HG03097 (cell line): ENCODE results near the gene RPS6KA2.

ENCODE experiments used
- ATAC-seq: cut with Tn5 transposase; IDR thresholded peaks from one replicate; pipeline ENCODE4 v1.9.1; 2021; ENCODE audit not compliant: unreplicated experiment, low FRiP score

Gene RPS6KA2

GRCh38 chr6:166656230-166657151 lies 29.4 kb upstream of the RPS6KA2 start:
- no peak for ATAC-seq

- no peak for ATAC-seq
These were observed 28.7 kb upstream of the RPS6KA2 start for GRCh38 chr6:166655713-166656229.

GRCh38 chr6:166655251-166655650 lies 28.2 kb upstream of the RPS6KA2 start:
- no peak for ATAC-seq

- no peak for ATAC-seq
These were observed 27.5 kb upstream of the RPS6KA2 start for GRCh38 chr6:166654573-166654972.

GRCh38 chr6:166653639-166653941 lies 26.5 kb upstream of the RPS6KA2 start:
- ATAC-seq = no peak

GRCh38 chr6:166650824-166651807 lies 24.1 kb upstream of the RPS6KA2 start:
- ATAC-seq = no peak

GRCh38 chr6:166650047-166650446 lies 23.0 kb upstream of the RPS6KA2 start:
- no peak for ATAC-seq

GRCh38 chr6:166648846-166649245 lies 21.8 kb upstream of the RPS6KA2 start:
- ATAC-seq = no peak

- ATAC-seq = no peak
These were observed 20.8 kb upstream of the RPS6KA2 start for GRCh38 chr6:166647896-166648295.

GRCh38 chr6:166646716-166647115 lies 19.7 kb upstream of the RPS6KA2 start:
- ATAC-seq = no peak

- no peak for ATAC-seq
These were observed 18.8 kb upstream of the RPS6KA2 start for GRCh38 chr6:166645896-166646295.

GRCh38 chr6:166644681-166645080 lies 17.6 kb upstream of the RPS6KA2 start:
- ATAC-seq = no peak

GRCh38 chr6:166643891-166644590 lies 17.0 kb upstream of the RPS6KA2 start:
- ATAC-seq = no peak

- ATAC-seq = no peak
These were observed 15.6 kb upstream of the RPS6KA2 start for GRCh38 chr6:166642646-166643045.

- ATAC-seq = no peak
These were observed 13.4 kb upstream of the RPS6KA2 start for GRCh38 chr6:166640342-166641043.

GRCh38 chr6:166639921-166640320 lies 12.9 kb upstream of the RPS6KA2 start:
- ATAC-seq = no peak

GRCh38 chr6:166638573-166638964 lies 11.5 kb upstream of the RPS6KA2 start:
- no peak for ATAC-seq

- no peak for ATAC-seq
These were observed 10.9 kb upstream of the RPS6KA2 start for GRCh38 chr6:166637812-166638572.

- ATAC-seq = no peak
These were observed 9.9 kb upstream of the RPS6KA2 start for GRCh38 chr6:166636934-166637333.
